ENCODE measurements around the gene KCNH1.
A peak's percentile ranks its signal among the peaks of the same experiment; 100 is the strongest.
"Not testable (repeated sequence)": the region's sequence is repeated elsewhere in the genome, so short reads cannot be mapped to it uniquely, and the experiment has no call there.

Gene KCNH1

GRCh38 chr1:210978316-210978973 is 155.5 kb downstream of the KCNH1 start:
- peak; percentile 25 for DNase-seq (ENCODE audit: low read depth)
- H3K4me3 ChIP-seq (ENCODE audit: low read length) = no peak overlapping the region
- no peak for TF ChIP-seq CTCF (IDR thresholded peaks at IDR 0.05; ENCODE audit: insufficient read depth, low read depth, low read length, missing control alignments)

- no peak overlapping the region for H3K4me3 ChIP-seq (ENCODE audit: low read length)
- no peak for TF ChIP-seq CTCF (IDR thresholded peaks at IDR 0.05; ENCODE audit: insufficient read depth, low read depth, low read length, missing control alignments)
- DNase-seq (ENCODE audit: low read depth) = no peak
These were observed 182.7 kb downstream of the KCNH1 start for GRCh38 chr1:210951279-210951678.

- peak; percentile 55 for DNase-seq (ENCODE audit: low read depth)
- peak; percentile 68 for TF ChIP-seq CTCF (IDR thresholded peaks at IDR 0.05; ENCODE audit: insufficient read depth, low read depth, low read length, missing control alignments)
- not testable (repeated sequence) for H3K4me3 ChIP-seq (ENCODE audit: low read length)
These were observed 183.9 kb downstream of the KCNH1 start for GRCh38 chr1:210949940-210950546.

- no peak overlapping the region for H3K4me3 ChIP-seq (ENCODE audit: low read length)
- TF ChIP-seq CTCF (IDR thresholded peaks at IDR 0.05; ENCODE audit: insufficient read depth, low read depth, low read length, missing control alignments) = no peak
- no peak for DNase-seq (ENCODE audit: low read depth)
These were observed 184.5 kb downstream of the KCNH1 start for GRCh38 chr1:210949489-210949888.

GRCh38 chr1:210949039-210949438 is 184.9 kb downstream of the KCNH1 start:
- no peak for DNase-seq (ENCODE audit: low read depth)
- no peak for TF ChIP-seq CTCF (IDR thresholded peaks at IDR 0.05; ENCODE audit: insufficient read depth, low read depth, low read length, missing control alignments)
- H3K4me3 ChIP-seq (ENCODE audit: low read length) = no peak overlapping the region

GRCh38 chr1:210944252-210944651 is 189.7 kb downstream of the KCNH1 start:
- DNase-seq (ENCODE audit: low read depth) = no peak
- no peak for TF ChIP-seq CTCF (IDR thresholded peaks at IDR 0.05; ENCODE audit: insufficient read depth, low read depth, low read length, missing control alignments)
- no peak overlapping the region for H3K4me3 ChIP-seq (ENCODE audit: low read length)

- TF ChIP-seq CTCF (IDR thresholded peaks at IDR 0.05; ENCODE audit: insufficient read depth, low read depth, low read length, missing control alignments) = no peak
- no peak overlapping the region for H3K4me3 ChIP-seq (ENCODE audit: low read length)
- DNase-seq (ENCODE audit: low read depth) = no peak
These were observed 191.4 kb downstream of the KCNH1 start for GRCh38 chr1:210942513-210942912.

All from epithelial cell of esophagus (primary cell).